ENCODE measurements around the gene AQP6. TPM values are rescaled to one million over a fixed set of nuclear protein-coding genes. Genes with fewer than 3 reads are reported as not detected.

AQP6 gene
- total and polyA plus RNA-seq, 10 of the 15 experiments (the other 5 are each of a cell fraction or from before 2014, with no cell fraction given), result not detected

DNA sequence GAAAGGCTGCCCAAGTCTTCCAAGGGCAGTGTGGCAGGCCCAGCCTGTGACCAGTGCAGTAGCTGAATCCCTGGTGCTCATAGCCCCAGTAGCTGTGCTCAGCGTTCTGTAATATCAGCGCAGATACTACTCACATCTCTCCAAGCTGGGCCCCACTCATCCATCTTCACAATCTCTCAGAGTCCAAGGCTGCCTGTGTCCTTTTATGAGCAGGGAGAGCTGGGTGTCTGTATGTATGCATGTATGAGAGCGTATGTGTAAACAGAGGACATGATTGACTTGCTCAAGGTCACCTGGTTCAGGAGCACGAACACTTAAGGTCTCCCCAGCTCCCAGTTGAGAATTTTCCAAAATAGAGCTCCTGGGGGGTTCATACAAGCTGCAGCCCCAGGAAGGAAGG lies 5.4 kb downstream of the AQP6 start:
- H3K4me2 ChIP-seq (ENCODE audit: control insufficient read depth, insufficient read depth), result no peak overlapping the region
- BruUV-seq (replicated peaks), result no TSS peak
- H2AFZ ChIP-seq (ENCODE audit: control insufficient read depth, low read depth, low read length), result no peak overlapping the region
- H3K27me3 ChIP-seq (replicated peaks in 1 of 2; ENCODE audit: control insufficient read depth in 2 of 2, insufficient read depth in 2 of 2, low read length in 1 of 2), result no peaks in the 10 kb centered on the region
- SMC1A ChIA-PET (ENCODE audit: uncharacterized antibody, unreplicated experiment), result no interaction called here
- H3K9me3 ChIP-seq (replicated peaks; ENCODE audit: control insufficient read depth, insufficient read depth, low read length), result no peaks in the 10 kb centered on the region
- intact Hi-C loops (cut with micrococcal nuclease; ENCODE audit: unreplicated experiment), result no loop called here
- H3K9ac ChIP-seq (ENCODE audit: control insufficient read depth, insufficient read depth, low read length), result no peak overlapping the region
- RAD21 ChIA-PET (ENCODE audit: unreplicated experiment), result no interaction called here
- no peak for TF ChIP-seq SREBF2 (IDR thresholded peaks at IDR 0.05; ENCODE audit: low read length)
- TF ChIP-seq HDAC6 (IDR thresholded peaks at IDR 0.05; ENCODE audit: unreplicated experiment), result no peak
- no peak for TF ChIP-seq KAT2A (conservative IDR thresholded peaks at IDR 0.05; ENCODE audit: control insufficient read depth, low read depth, low read length)
- no peak for TF ChIP-seq ZNF274 (IDR thresholded peaks at IDR 0.05; ENCODE audit: insufficient read depth, insufficient read length)
- TF ChIP-seq, protein P1, sequence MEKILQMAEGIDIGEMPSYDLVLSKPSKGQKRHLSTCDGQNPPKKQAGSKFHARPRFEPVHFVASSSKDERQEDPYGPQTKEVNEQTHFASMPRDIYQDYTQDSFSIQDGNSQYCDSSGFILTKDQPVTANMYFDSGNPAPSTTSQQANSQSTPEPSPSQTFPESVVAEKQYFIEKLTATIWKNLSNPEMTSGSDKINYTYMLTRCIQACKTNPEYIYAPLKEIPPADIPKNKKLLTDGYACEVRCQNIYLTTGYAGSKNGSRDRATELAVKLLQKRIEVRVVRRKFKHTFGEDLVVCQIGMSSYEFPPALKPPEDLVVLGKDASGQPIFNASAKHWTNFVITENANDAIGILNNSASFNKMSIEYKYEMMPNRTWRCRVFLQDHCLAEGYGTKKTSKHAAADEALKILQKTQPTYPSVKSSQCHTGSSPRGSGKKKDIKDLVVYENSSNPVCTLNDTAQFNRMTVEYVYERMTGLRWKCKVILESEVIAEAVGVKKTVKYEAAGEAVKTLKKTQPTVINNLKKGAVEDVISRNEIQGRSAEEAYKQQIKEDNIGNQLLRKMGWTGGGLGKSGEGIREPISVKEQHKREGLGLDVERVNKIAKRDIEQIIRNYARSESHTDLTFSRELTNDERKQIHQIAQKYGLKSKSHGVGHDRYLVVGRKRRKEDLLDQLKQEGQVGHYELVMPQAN (conservative IDR thresholded peaks at IDR 0.05), result no peak
- TF ChIP-seq CREB1 (IDR thresholded peaks at IDR 0.05; ENCODE audit: low read depth), result no peak
- H4K20me1 ChIP-seq (ENCODE audit: control insufficient read depth, insufficient read depth), result no peaks in the 10 kb centered on the region
- H3K27ac ChIP-seq (ENCODE audit: control insufficient read depth, insufficient read depth), result no peak overlapping the region
- H3K4me1 ChIP-seq (ENCODE audit: control insufficient read depth, insufficient read depth, low read length), result no peaks in the 10 kb centered on the region
- no peaks in the 10 kb centered on the region for H3K36me3 ChIP-seq (ENCODE audit: control insufficient read depth in 2 of 2, insufficient read depth in 2 of 2, low read length in 1 of 2)
- in situ Hi-C loops (cut with MboI), result no loop called here
- CTCF ChIA-PET, result interaction anchor here (0.6 to 7.7 kb wide), 6 partner anchors 11 to 92 kb away, joined by 3 to 68 read pairs (median 3); no protein-coding TSS in a partner anchor
- WGBS (ENCODE audit: insufficient coverage, insufficient replicate concordance, low lambda C conversion rate, missing lambda C conversion rate), result 78% methylated on average over 4 of the region's 4 CpGs
- ATAC-seq (no peak), DNase-seq (ENCODE audit: low read depth, low spot score) (no peak), FAIRE-seq (no peak)
- POLR2A ChIA-PET, result no interaction called here
- no peak overlapping the region for H3K4me3 ChIP-seq
- no peaks in the 10 kb centered on the region for H3K79me2 ChIP-seq (ENCODE audit: control insufficient read depth, insufficient read depth, low read length)
